Brain microvascular endothelial cell (primary cell): ENCODE measurements around the gene BLZF1.
"Not testable (repeated sequence)": the region's sequence is repeated elsewhere in the genome, so short reads cannot be mapped to it uniquely, and the experiment has no call there.

ENCODE experiments used
- DNase-seq: peaks from one replicate; pipeline ENCODE4 v3.0.0-alpha.2; 2020
- H3K27ac ChIP-seq: fragments of 250-450 bp; sonication (Bioruptor Pico); 2 replicates; pipeline ENCODE4 v1.5.1; 2020; ENCODE audit warnings: mild to moderate bottlenecking, moderate library complexity
- H3K27me3 ChIP-seq: fragments of 250-450 bp; sonication (Bioruptor Pico); replicated peaks from 2 replicates; pipeline ENCODE4 v1.5.1; 2020; ENCODE audit warnings: mild to moderate bottlenecking
- H3K36me3 ChIP-seq: fragments of 250-450 bp; sonication (Bioruptor Pico); replicated peaks from 2 replicates; pipeline ENCODE4 v1.5.1; 2020; ENCODE audit warnings: mild to moderate bottlenecking
- H3K4me3 ChIP-seq: 2 replicates; pipeline ENCODE4 v1.5.1; 2011; ENCODE audit warnings: low read depth, mild to moderate bottlenecking, control low read depth, low read length, moderate library complexity
- CTCF ChIP-seq: IDR thresholded peaks from 2 replicates; pipeline ENCODE4 v1.5.1; 2011; ENCODE audit warnings: low read depth, mild to moderate bottlenecking, moderate library complexity, low read length, control low read depth, inconsistent platforms; ENCODE audit errors: missing control alignments
- in situ Hi-C: cut with HindIII; loops from 2 replicates; pipeline ENCODE4 v1.10.0; 2017; ENCODE audit warnings: low sequenced_read_pairs, low pct_ligation_motif_present

BLZF1 gene

DNA sequence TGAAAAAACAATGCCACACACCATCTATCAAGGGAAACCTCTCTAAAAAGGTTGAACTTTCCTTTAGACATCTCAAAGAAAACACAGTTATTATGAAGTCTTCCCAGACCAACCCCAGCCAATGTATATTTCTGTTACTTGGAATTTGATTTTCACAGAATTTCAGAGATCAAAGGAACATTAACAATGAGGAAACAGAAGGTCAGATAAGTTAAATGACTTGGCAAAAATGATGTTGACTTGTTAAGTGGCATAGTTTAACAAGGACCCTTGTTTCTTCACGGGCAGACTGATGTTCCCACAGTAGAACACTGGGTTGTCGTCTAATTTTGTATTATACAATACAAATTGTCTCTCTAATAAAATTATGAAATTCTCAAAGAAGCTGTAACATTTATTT, 29.4 kb upstream of the BLZF1 start:
- no peak for DNase-seq
- TF ChIP-seq CTCF, result no peak
- in situ Hi-C loops, result loop anchor here (25.0 kb wide), 1 partner anchor 726 kb away; no protein-coding TSS in a partner anchor
- Histone ChIP-seq H3K36me3 (no peaks in the 10 kb centered on the region), H3K4me3 (no peak overlapping the region), H3K27ac (no peak overlapping the region), H3K27me3 (no peaks in the 10 kb centered on the region)

DNA sequence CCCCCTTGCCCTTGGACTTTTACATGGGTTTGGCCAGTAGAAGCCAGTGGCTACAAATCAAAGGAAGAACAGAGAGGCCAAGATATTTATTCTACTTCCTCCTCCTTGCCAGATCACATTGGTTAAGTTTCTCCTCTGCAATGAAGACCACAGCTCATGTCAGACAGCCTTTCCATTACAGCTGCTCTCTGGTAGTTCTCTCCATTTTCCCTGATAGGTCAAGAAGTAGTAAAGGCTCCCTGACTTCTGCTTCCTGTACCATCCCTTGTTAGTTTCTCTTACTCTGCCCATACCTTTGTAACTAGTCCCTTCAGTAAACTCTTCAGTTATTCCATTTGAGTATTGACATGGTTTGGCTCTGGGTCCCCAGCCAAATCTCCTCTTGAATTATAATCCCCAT, 28.2 kb upstream of the BLZF1 start:
- Histone ChIP-seq H3K27ac (no peak overlapping the region), H3K4me3 (no peak overlapping the region), H3K36me3 (no peaks in the 10 kb centered on the region), H3K27me3 (no peaks in the 10 kb centered on the region)
- TF ChIP-seq CTCF, result no peak
- no peak for DNase-seq
- in situ Hi-C loops, result loop anchor here (25.0 kb wide), 1 partner anchor 727 kb away; no protein-coding TSS in a partner anchor

GRCh38 chr1:169340882-169341281, 27.1 kb upstream of the BLZF1 start:
- DNase-seq, result no peak
- H3K27ac ChIP-seq, result no peak overlapping the region

DNA sequence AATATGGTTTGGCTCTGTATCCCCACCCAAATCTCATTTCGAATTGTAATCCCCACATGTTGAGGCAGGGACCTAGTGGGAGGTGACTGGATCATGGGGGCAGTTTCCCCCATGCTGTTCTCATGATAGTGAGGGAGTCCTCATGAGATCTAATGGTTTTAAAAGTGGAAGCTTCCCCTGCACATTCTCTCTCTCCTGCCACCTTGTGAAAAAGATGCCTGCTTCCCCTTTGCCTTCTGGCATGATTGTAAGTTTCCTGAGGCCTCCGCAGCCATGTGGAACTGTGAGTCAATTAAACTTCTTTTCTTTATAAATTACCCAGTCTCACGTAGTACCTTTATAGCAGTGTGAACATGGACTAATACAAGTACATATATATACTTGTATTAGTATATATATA, 25.9 kb upstream of the BLZF1 start:
- not testable (repeated sequence) for DNase-seq, H3K27me3 ChIP-seq, H3K36me3 ChIP-seq, H3K27ac ChIP-seq, H3K4me3 ChIP-seq
- in situ Hi-C loops, result loop anchor here (25.0 kb wide), 1 partner anchor 730 kb away; no protein-coding TSS in a partner anchor

More at GRCh38 chr1:169340882-169341281, 27.1 kb upstream of the BLZF1 start:
- H3K27me3 ChIP-seq, result no peaks in the 10 kb centered on the region
- in situ Hi-C loops, result loop anchor here (25.0 kb wide), 1 partner anchor 729 kb away; no protein-coding TSS in a partner anchor
- no peak for TF ChIP-seq CTCF
- H3K36me3 ChIP-seq, result no peaks in the 10 kb centered on the region
- H3K4me3 ChIP-seq, result no peak overlapping the region

DNA sequence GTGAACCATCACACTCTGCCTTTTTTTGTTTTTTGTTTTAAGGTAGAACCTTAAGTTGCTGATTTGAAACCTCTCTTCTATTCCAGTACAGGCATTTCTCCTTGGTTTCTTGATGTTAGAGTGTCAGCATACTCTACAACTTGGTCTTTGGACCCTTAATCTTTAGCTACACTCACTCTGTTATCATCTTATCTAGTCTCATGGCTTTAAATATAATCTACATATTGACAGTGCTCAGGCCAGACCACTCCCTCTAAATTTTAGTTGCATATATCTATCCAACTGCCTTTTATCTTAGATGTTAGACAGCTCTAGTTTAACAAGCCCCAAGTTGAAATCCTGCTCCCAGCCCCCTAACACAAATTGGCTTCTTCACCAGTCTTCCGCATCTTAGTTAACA, 22.5 kb upstream of the BLZF1 start:
- Histone ChIP-seq H3K4me3 (no peak overlapping the region), H3K27me3 (no peaks in the 10 kb centered on the region), H3K36me3 (no peaks in the 10 kb centered on the region), H3K27ac (no peak overlapping the region)
- TF ChIP-seq CTCF, result no peak
- DNase-seq, result no peak
- in situ Hi-C loops, result loop anchor here (25.0 kb wide), 1 partner anchor 733 kb away; no protein-coding TSS in a partner anchor

DNA sequence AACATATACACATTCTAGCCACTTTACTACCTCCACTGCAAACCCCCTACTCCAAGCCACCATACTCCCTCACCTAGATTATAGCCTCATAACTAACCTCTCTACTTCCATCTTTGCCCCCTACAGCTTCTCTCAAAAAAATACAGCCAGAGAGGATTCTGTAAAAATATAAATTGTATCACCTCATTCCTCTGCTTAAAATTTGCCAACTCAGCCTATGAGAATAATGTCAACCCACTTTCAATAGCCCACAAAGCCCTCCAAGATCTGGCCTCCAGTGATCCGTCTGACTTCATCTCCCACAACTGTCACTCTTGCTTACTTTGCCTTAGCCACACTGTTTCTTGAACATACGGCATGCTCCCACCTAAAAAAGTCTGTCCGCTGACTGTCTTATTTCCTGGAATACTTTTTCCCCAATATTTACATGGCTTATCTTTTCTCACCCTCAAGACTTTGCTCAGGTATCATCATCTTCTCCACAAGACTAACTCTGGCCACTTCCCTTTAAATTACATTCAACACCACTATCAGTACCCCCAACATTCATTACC, 21.9 kb upstream of the BLZF1 start:
- DNase-seq, result no peak
- in situ Hi-C loops, result loop anchor here (25.0 kb wide), 1 partner anchor 734 kb away; no protein-coding TSS in a partner anchor
- H3K4me3 ChIP-seq, result no peak overlapping the region
- no peak for TF ChIP-seq CTCF
- H3K27me3 ChIP-seq, result no peaks in the 10 kb centered on the region
- no peak overlapping the region for H3K27ac ChIP-seq
- H3K36me3 ChIP-seq, result no peaks in the 10 kb centered on the region
